Stimulated activated CD8-positive, alpha-beta memory T cell treated with anti-CD3 and anti-CD28 coated beads, Interleukin-15, amount 100 ng/mL, for 24 hours (primary cell): ENCODE data around the gene TFPT.
A peak's percentile ranks its signal among the peaks of the same experiment; 100 is the strongest.

Experiments used
- DNase-seq: peaks from one replicate; pipeline ENCODE4 v3.0.0-alpha.2; 2020; ENCODE audit warnings: low read depth

The TFPT gene

DNA sequence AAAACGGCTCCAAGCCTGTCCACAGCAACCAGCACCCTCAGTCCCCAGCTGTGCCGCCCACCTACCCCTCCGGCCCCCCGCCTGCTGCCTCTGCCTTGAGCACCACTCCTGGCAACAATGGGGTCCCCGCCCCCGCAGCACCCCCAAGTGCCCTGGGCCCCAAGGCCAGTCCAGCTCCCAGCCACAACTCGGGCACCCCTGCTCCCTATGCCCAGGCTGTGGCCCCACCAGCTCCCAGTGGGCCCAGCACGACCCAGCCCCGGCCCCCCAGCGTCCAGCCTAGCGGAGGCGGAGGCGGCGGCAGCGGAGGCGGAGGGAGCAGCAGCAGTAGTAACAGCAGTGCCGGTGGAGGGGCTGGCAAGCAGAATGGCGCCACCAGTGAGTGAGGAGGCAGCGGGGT, 32.7 kb upstream of the TFPT start:
- no peak for DNase-seq

DNA sequence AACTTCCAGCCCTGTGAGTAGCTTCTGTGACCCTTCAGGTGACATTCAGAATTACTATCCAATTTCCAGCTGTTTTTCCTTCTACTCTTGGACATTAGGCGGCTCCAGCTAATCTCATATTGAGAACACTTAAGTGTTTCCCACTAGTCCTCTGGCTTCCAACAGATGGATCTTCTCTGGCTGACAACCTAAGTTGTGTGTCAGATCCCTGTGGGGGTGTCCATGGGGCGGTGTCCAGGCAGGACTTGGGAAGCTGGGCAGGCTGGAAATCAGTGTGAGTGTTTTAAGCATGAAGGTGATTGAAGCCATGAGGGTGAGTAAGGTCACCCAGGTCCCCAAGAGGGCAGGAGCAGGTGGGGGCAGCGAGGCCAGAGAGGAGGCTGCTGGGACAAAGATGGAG, 32.2 kb upstream of the TFPT start:
- DNase-seq: no peak

- no peak for DNase-seq
These were observed 30.2 kb upstream of the TFPT start for GRCh38 chr19:54145541-54146158.

GRCh38 chr19:54142166-54142780, 26.8 kb upstream of the TFPT start:
- no peak for DNase-seq

DNA sequence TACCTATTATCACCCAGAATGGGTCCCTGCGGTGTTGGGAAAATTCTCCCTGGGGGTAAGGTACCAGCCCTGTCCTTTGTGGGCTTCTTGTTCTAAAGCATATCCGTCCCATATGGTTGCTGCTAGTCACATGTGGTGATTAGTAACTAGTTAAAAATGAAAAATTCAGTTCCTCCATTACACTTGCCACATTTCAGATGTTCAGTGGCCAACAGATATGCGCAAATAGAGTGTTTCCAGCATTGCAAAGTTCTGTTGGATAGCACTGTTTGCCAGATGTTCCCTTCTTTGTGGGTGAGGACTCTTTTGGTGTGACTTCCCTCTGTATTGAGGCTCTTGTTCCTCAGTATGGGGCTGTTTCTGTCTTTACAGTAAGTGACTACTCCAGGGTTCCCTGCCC, 25.9 kb upstream of the TFPT start:
- DNase-seq: no peak

GRCh38 chr19:54138489-54139256, 23.2 kb upstream of the TFPT start:
- no peak for DNase-seq

GRCh38 chr19:54137699-54138488, 22.4 kb upstream of the TFPT start, which contains the start of gene CNOT3:
CNOT3 (plus strand) TSS chr19:54137762; CDS start chr19:54142979, 5,217 bp downstream.
- DNase-seq: no peak

DNA sequence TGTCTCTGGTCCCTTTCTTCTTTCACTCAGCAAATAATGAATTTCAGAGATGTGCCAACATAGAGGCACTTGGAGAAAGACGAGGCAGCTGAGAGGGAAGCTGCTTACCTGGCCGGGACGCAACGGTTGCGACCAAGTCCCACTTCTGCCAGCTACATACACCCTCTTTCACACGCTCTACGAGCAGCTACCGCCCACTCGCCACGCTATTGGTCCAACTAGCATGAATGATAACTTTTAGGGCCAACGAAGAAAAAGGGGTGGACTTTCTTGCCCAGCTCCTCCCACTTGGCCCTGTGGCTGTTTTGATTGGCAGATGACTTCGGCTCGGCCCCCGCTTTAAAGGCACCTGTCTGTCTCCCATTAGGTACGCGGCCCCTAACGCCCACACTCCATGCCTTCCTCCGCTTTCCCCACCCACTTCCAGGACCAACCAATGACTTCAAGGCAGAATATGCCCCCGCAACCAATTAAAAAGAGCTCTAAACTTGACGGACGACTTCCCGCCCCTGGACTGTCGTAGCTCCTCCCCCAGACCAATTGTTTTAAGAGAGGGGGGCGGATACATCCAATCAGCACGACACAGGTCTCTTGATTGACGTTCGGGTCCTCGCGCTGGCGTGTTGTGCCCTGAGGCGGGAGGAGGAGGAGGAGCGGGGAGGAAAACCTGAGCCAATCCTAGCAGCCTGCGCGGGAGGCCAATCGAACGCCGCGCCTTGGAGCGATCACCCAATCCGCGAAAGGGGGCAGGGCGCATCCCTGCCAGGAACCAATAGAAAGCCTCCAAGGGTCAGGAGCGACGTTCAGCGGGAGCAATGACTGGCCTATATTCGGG, 21.6 kb upstream of the TFPT start:
- peak; percentile 91 for DNase-seq

- no peak for DNase-seq
These were observed 20.8 kb upstream of the TFPT start for GRCh38 chr19:54136086-54136863.

DNA sequence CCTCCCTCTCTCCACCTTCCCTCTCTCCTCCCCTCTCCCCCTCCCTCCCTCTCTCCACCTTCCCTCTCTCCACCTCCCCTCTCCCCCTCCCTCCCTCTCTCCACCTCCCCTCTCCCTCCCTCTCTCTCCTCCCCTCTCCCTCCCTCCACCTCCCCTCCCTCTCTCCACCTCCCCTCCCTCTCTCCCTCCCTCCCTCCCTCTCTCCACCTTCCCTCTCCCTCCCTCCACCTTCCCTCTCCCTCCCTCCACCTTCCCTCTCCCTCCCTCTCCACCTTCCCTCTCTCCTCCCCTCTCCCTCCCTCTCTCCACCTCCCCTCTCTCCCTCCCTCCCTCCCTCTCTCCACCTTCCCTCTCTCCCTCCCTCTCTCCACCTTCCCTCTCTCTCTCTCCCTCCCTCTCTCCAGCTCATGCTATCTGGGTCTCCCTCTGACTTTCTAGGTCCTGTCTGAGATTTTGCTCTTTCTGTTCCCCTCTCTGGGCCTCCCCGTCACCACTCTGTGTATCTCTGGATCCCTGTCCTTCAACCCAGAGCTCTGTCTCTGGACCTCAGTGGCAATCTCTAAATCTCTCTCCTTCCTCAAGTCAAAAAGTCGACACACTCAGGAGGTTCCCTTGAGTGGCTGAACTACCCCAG, 18.6 kb upstream of the TFPT start:
- DNase-seq: no peak

DNA sequence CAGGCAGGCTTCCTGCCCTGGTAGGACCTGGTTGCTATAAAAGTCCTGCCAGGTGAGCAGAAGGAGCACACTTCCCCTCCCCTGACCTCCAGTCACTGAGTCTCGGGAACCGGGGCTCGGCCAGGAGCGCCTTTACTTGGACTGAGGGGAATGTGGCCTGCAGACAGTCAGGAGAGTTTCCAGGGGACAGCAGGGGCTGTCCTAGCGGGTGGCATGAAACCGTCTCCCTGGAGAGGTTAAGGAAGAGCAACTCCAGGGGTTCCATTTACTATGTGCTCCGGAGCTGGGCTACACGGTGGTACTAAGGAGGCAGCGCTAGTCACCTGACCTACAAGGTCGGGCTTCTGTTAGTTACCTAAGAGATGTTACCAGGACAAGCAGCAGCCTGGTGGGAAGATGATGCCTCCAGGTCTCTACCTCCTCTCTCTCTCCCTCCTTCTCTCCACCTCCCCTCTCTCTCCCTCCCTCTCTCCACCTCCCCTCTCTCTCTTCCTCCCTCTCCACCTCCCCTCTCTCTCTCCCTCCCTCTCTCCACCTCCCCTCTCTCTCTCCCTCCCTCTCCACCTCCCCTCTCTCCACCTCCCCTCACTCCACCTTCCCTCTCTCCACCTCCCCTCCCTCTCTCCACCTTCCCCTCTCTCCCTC, 18.0 kb upstream of the TFPT start:
- DNase-seq: no peak

DNA sequence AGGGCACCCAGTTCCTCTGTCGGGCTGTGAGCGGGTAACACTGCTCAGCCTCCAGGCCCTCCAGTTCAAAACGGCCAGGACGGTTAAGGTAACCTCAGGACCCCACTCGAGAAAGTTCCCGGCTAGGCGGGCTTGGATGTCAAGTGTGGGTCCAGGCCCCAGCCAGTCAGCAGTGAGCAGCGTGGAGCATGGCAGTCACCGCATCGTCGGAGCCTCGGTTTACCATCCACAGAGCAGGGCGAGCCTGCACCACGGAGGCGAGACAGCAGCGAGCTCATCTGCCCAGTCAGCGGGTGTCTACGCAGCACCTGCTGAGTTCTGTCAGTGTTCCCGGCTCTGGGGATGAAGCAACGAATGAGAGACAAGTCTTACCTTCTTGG, 14.2 kb upstream of the TFPT start:
- no peak for DNase-seq

- DNase-seq: no peak
These were observed 13.5 kb upstream of the TFPT start for GRCh38 chr19:54128796-54129616.

DNA sequence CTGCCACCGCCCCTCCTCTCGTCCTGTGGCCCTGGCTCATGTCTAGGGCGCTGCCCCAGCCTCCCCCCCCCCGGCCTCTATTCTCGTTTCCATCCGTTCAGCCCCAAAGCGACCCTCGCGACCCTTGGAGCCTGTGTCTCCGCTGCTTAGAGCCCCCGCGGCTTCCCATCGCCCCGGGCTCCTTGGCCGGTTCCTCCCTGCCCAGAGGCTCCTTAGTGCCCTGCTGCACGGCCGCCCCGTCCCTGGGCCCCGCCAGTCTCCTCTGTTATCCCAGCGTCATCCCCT, 12.9 kb upstream of the TFPT start:
- no peak for DNase-seq

GRCh38 chr19:54127688-54128440, 12.4 kb upstream of the TFPT start:
- DNase-seq: no peak

GRCh38 chr19:54125713-54126112, 10.3 kb upstream of the TFPT start:
- DNase-seq: no peak

- DNase-seq: no peak
These were observed 8.9 kb upstream of the TFPT start for GRCh38 chr19:54124393-54124792.

DNA sequence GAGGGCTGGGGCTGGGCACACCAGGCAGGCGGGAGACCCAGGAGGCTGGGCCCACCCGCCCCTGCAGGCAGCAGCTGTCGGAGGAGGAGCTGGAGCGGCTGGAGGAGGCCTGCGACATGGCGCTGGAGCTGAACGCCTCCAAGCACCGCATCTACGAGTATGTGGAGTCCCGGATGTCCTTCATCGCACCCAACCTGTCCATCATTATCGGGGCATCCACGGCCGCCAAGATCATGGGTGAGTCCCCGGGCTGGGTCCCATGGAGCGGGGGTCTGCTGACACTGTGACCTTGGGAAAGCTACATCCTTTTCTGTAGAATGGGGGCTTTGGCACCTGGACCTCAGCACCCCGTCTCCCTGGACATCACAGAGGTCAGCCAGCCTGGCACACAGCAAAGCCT, 8.2 kb upstream of the TFPT start:
- DNase-seq: no peak

DNA sequence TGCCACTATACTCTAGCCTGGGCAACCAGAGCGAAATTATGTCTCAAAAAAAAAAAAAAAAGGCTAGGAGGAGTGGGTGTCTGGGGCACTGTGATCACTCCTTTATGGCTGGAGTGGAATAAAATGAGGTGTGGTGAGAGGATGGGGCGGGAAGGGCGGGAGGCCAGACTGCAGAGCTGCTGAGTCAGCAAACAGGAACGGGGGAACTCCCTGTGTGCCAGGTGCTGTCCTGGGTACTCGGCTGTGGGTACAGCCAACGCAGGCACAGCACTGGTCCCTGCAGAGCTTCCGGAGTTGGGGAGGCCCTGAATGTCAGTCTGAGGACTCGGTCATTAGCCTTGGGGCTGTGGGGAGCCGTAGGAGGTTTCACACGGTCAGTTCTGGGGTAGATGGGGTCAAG, 5.8 kb upstream of the TFPT start:
- DNase-seq: no peak
